HepG2 (cell line): ENCODE results near the gene CCDC57. TPM values are rescaled to one million over a fixed set of nuclear protein-coding genes. Genes with fewer than 3 reads are reported as not detected.

Experiments used
- ATAC-seq: fragments of 200-7000 bp; cut with Tn5 transposase; 3 replicates; pipeline ENCODE4 v1.9.1; 2020; ENCODE audit warnings: mild to moderate bottlenecking, moderate library complexity
- BruUV-seq: library from RNA; stranded (reverse); fragments of 400-500 nt; replicated peaks from 2 replicates; lab custom pipeline; 2021; lab: Mats Ljungman, UMichigan
- CTCF ChIA-PET: fragments of 300-600 bp; formaldehyde crosslinking; extraction: SDS; loops from one replicate; lab custom pipeline; 2021; ENCODE audit warnings: low total read pairs, inconsistent platforms, low intra/inter-chr PET ratio; lab: Yijun Ruan, JAX
- POLR2A ChIA-PET: fragments of 350-600 bp; sonication (Branson Sonifier 250); formaldehyde crosslinking; loops from one replicate; lab custom pipeline; 2020; ENCODE audit warnings: antibody characterized with exemption, inconsistent platforms; lab: Yijun Ruan, JAX
- DNase-seq: peaks from one replicate; pipeline ENCODE4 v3.0.0-alpha.2; 2015; ENCODE audit warnings: low spot score
- FAIRE-seq: peaks from 3 replicates; lab custom pipeline; 2011; peaks lifted over from hg19 to GRCh38; lab: Jason Lieb, UNC
- H2AFZ ChIP-seq: one replicate; pipeline ENCODE4 v1.6.1; 2011; ENCODE audit warnings: low read length, inconsistent platforms
- H3K27ac ChIP-seq: fragments of 300-600 bp; 3 replicates; pipeline ENCODE4 v1.8.0; 2011; ENCODE audit warnings: mixed run types, mild to moderate bottlenecking, mixed read lengths, low read length, inconsistent platforms; ENCODE audit not compliant: insufficient read depth; ENCODE audit errors: extremely low read length
- H3K27me3 ChIP-seq, 2 experiments: fragments of 200-600 bp in 1 of 2; 2 replicates in 1 of 2; 3 replicates in 1 of 2; pipeline versions ENCODE4 v1.6.0 to v1.8.0; 2011; ENCODE audit warnings: low read length in 2 of 2, mild to moderate bottlenecking in 2 of 2, moderate library complexity in 2 of 2, inconsistent platforms in 1 of 2; ENCODE audit not compliant: insufficient read depth in 2 of 2, control insufficient read depth in 1 of 2
- H3K36me3 ChIP-seq, 2 experiments: fragments of 200-600 bp in 1 of 2; replicated peaks in 1 of 2; 2 replicates in 1 of 2; 3 replicates in 1 of 2; pipeline versions ENCODE4 v1.5.1 to v1.8.0; 2011; ENCODE audit warnings: low read length in 2 of 2, inconsistent platforms in 1 of 2; ENCODE audit not compliant: insufficient read depth in 2 of 2, control insufficient read depth in 1 of 2
- H3K4me1 ChIP-seq: 2 replicates; pipeline ENCODE4 v1.5.1; 2012; ENCODE audit warnings: low read length, inconsistent platforms; ENCODE audit not compliant: insufficient read depth
- H3K4me2 ChIP-seq: 2 replicates; pipeline ENCODE4 v1.6.0; 2011; ENCODE audit warnings: low read depth, low read length, inconsistent platforms
- H3K4me3 ChIP-seq, 3 experiments: fragments of 200-600 bp in 1 of 3; sonication (generic), shearing (Covaris generic) in 1 of 3; replicated peaks in 1 of 3; 2 replicates each; pipeline ENCODE4 v1.5.1; 2011 to 2016; ENCODE audit warnings: low read length in 3 of 3, inconsistent platforms in 2 of 3, low read depth in 2 of 3, mild to moderate bottlenecking in 2 of 3, control low read depth in 1 of 3, mixed read lengths in 1 of 3; ENCODE audit not compliant: insufficient read depth in 1 of 3
- H3K79me2 ChIP-seq: one replicate; pipeline ENCODE4 v1.6.1; 2011; ENCODE audit warnings: low read length, inconsistent platforms; ENCODE audit not compliant: insufficient read depth
- H3K9ac ChIP-seq: 2 replicates; pipeline ENCODE4 v1.6.0; 2011; ENCODE audit warnings: mild to moderate bottlenecking, low read depth, low read length, inconsistent platforms; ENCODE audit not compliant: insufficient read depth
- H3K9me3 ChIP-seq: 2 replicates; pipeline ENCODE4 v1.5.1; 2012; ENCODE audit warnings: mild to moderate bottlenecking, low read length
- H4K20me1 ChIP-seq: 2 replicates; pipeline ENCODE4 v1.6.0; 2011; ENCODE audit warnings: inconsistent platforms, mild to moderate bottlenecking, low read length, moderate library complexity; ENCODE audit not compliant: insufficient read depth
- AHR ChIP-seq: IDR thresholded peaks from 2 replicates; pipeline ENCODE4 v1.6.1; 2018; ENCODE audit warnings: missing genetic modification reagents, missing compliant biosample characterization
- HNF1B ChIP-seq: sonication (generic); formaldehyde crosslinking; IDR thresholded peaks from 2 replicates; pipeline ENCODE4 v1.5.1; 2020; ENCODE audit warnings: mild to moderate bottlenecking, moderate library complexity, missing genetic modification reagents
- MAFK ChIP-seq, 2 experiments: IDR thresholded peaks in 1 of 2; conservative IDR thresholded peaks in 1 of 2; 2 replicates each; pipeline ENCODE4 v1.6.1; 2011; ENCODE audit warnings: improper control_type of control experiment in 2 of 2, low read length in 2 of 2
- MAX ChIP-seq: IDR thresholded peaks from 2 replicates; pipeline ENCODE4 v1.6.1; 2012; ENCODE audit warnings: inconsistent platforms
- MXD4 ChIP-seq: IDR thresholded peaks from 2 replicates; pipeline ENCODE4 v1.6.1; 2016; ENCODE audit warnings: mild to moderate bottlenecking, missing biosample characterization, missing genetic modification reagents
- PRDM4 ChIP-seq: sonication (generic); formaldehyde crosslinking; IDR thresholded peaks from 2 replicates; pipeline ENCODE4 v1.9.0; 2021; ENCODE audit warnings: missing genetic modification reagents, borderline replicate concordance
- SMAD3 ChIP-seq: sonication (generic); formaldehyde crosslinking; IDR thresholded peaks from 2 replicates; pipeline ENCODE4 v1.4.0; 2020; ENCODE audit warnings: missing genetic modification reagents
- SMARCC2 ChIP-seq: fragments of 450-650 bp; IDR thresholded peaks from 2 replicates; pipeline ENCODE4 v1.6.1; 2017; ENCODE audit warnings: antibody characterized with exemption, mild to moderate bottlenecking
- ZFP37 ChIP-seq: sonication (generic); formaldehyde crosslinking; IDR thresholded peaks from 2 replicates; pipeline ENCODE4 v1.4.0; 2020; ENCODE audit warnings: missing genetic modification reagents, borderline replicate concordance
- ZNF331 ChIP-seq: sonication (generic); formaldehyde crosslinking; IDR thresholded peaks from 2 replicates; pipeline ENCODE4 v1.4.0; 2020; ENCODE audit warnings: missing genetic modification reagents
- ZNF513 ChIP-seq: sonication (generic); formaldehyde crosslinking; conservative IDR thresholded peaks from 2 replicates; pipeline ENCODE4 v1.5.0; 2020; ENCODE audit warnings: missing genetic modification reagents
- ZNF576 ChIP-seq: sonication (generic); formaldehyde crosslinking; IDR thresholded peaks from 2 replicates; pipeline ENCODE4 v1.4.0; 2020; ENCODE audit warnings: mild to moderate bottlenecking, missing genetic modification reagents
- ZNF768 ChIP-seq: sonication (generic); formaldehyde crosslinking; IDR thresholded peaks from 2 replicates; pipeline ENCODE4 v1.4.0; 2020; ENCODE audit warnings: missing genetic modification reagents
- WGBS: methylation state at CpG from one replicate; pipeline ENCODE4 v1.1.6; 2017; ENCODE audit warnings: low lambda C conversion rate; 5-methylcytosine and 5-hydroxymethylcytosine counted together
- in situ Hi-C: cut with HindIII; loops from 2 replicates; pipeline ENCODE4 v1.10.0; 2017; ENCODE audit warnings: low pct_unique_long_range_greater_than_20kb; ENCODE audit not compliant: extremely low pct_ligation_motif_present
- intact Hi-C: fragments of 100-400 bp; cut with micrococcal nuclease; formaldehyde crosslinking; loops from one replicate; pipeline ENCODE4 v1.10.0; 2022; ENCODE audit not compliant: unreplicated experiment
- polyA plus RNA-seq, 8 experiments: library from polyadenylated mRNA; depleted of rRNA in 3 of 8; stranded (reverse) in 7 of 8; unstranded in 1 of 8; fragments of >200 nt; fragmentation: Illumina TruSeq in 4 of 8; extraction: Trizol in 4 of 8; gene quantifications; 2 replicates each; pipeline versions ENCODE4 v1.2.1 to v1.2.3, GENCODE V29; 2011 to 2016; ENCODE audit warnings: low read depth in 4 of 8, missing spikeins in 1 of 8, mixed read lengths in 1 of 8; ENCODE audit not compliant: insufficient read depth in 1 of 8
- total RNA-seq, 5 experiments: library from RNA; depleted of rRNA; stranded (reverse); fragments of >200 nt; fragmentation: Illumina TruSeq; extraction: Trizol; gene quantifications; 2 replicates each; pipeline ENCODE4 v1.2.3, GENCODE V29; 2016; ENCODE audit warnings: low read depth in 1 of 5

The CCDC57 gene
- total and polyA plus RNA-seq, 2 of the 13 experiments (the other 11 are each of a cell fraction or from before 2014, with no cell fraction given) = 59.3 to 59.9 TPM

GRCh38 chr17:82098939-82099763 lies 113.5 kb downstream of the CCDC57 start:
- H3K4me2 ChIP-seq = peak overlapping the region; percentile 72
- DNase-seq = no peak
- H3K79me2 ChIP-seq = peaks cover 41% of the 10 kb centered on the region
- WGBS = 73% methylated on average over 46 of the region's 80 CpGs
- H3K27me3 ChIP-seq = no peaks in the 10 kb centered on the region; a peak in 1 of 5 replicates
- ChIA-PET POLR2A (interaction anchor here (1.0 to 3.2 kb wide), 16 partner anchors 7 to 468 kb away, joined by 3 to 32 read pairs (median 4); partner anchors contain the start of genes ALYREF, ANAPC11, CENPX and DCXR), CTCF (no interaction called here)
- no peaks in the 10 kb centered on the region for H3K9me3 ChIP-seq
- no peak for ATAC-seq
- peaks cover 76% of the 10 kb centered on the region for H3K4me1 ChIP-seq
- H3K36me3 ChIP-seq = peaks cover 12 to 19% of the 10 kb centered on the region in 2 experiments
- H2AFZ ChIP-seq = no peak overlapping the region
- H3K4me3 ChIP-seq = peak overlapping the region; percentile 15 to 69 (median 50); a peak in 4 of 6 replicates
- intact Hi-C loops (loop anchor here (5.0 to 10.0 kb wide), 2 partner anchors 47 to 124 kb away; partner anchors contain the start of genes ASPSCR1, GPS1 and RFNG), in situ Hi-C loops (no loop called here)
- FAIRE-seq = no peak
- peaks cover 26% of the 10 kb centered on the region for H4K20me1 ChIP-seq
- peak overlapping the region; percentile 83 for H3K9ac ChIP-seq
- BruUV-seq = TSS peak; percentile 65
- peak overlapping the region; percentile 93 for H3K27ac ChIP-seq
- TF ChIP-seq HNF1B (CRISPR knock-in tag) (no peak), AHR (CRISPR knock-in tag) (no peak), MAFK (conservative IDR thresholded peaks at IDR 0.05 in 1 of 2, IDR thresholded peaks at IDR 0.05 in 1 of 2; ENCODE audit: low read length in 2 of 2) (no peak), MAX (no peak), MXD4 (CRISPR knock-in tag) (no peak; the same call in 1 of the 2 replicates), ZNF576 (CRISPR knock-in tag) (no peak), SMARCC2 (no peak), PRDM4 (no peak), SMAD3 (CRISPR knock-in tag) (no peak), ZNF331 (CRISPR knock-in tag) (no peak), ZNF513 (CRISPR knock-in tag) (no peak), ZFP37 (CRISPR knock-in tag) (no peak), ZNF768 (CRISPR knock-in tag) (peak; percentile 62)
